ENCODE measurements around the gene C20orf204.

DNA sequence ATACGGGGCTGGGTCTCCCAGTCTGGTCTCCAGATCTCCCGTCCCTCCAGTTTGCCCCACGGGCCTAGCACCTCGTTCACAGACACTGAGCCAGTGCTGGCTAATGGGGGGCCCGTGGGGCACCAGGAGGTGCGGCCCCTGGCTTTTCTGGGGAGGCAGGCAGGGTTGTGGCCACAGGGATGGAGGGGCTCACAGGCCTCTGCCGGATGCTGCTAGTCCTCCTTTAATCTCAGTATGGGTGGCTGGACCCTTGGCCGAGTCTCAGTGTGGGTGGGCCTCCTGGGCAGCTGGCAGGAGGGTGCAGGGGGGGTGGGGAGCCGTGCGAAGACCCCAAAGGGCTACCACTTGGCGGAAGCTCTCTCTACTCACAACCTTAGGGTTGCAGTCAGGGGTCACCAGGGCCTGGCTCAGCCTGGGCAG is 15.1 kb downstream of the C20orf204 start:
- TF ChIP-seq CEBPB (IDR thresholded peaks at IDR 0.05) = no peak
- TF ChIP-seq TAF1 (IDR thresholded peaks at IDR 0.05; ENCODE audit: low read depth) = no peak
- TF ChIP-seq, protein P1, sequence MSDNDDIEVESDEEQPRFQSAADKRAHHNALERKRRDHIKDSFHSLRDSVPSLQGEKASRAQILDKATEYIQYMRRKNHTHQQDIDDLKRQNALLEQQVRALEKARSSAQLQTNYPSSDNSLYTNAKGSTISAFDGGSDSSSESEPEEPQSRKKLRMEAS (IDR thresholded peaks at IDR 0.05) = no peak
- TF ChIP-seq YY1 (IDR thresholded peaks at IDR 0.05; ENCODE audit: low read depth) = no peak
- TF ChIP-seq EP300 (IDR thresholded peaks at IDR 0.05; ENCODE audit: borderline replicate concordance) = no peak
- TF ChIP-seq FOXM1 (IDR thresholded peaks at IDR 0.05; ENCODE audit: borderline replicate concordance, low read depth) = no peak
- no peak for TF ChIP-seq EGR1 (IDR thresholded peaks at IDR 0.05)
- TF ChIP-seq CREB1 (IDR thresholded peaks at IDR 0.05; ENCODE audit: low read depth) = no peak
- TF ChIP-seq RAD21 (IDR thresholded peaks at IDR 0.05; ENCODE audit: low read depth) = no peak
- no peak for TF ChIP-seq TCF12 (IDR thresholded peaks at IDR 0.05; ENCODE audit: low read depth)
